Ramos (cell line): ENCODE data around the gene DMRTA1.
"Not testable (repeated sequence)": the region's sequence is repeated elsewhere in the genome, so short reads cannot be mapped to it uniquely, and the experiment has no call there.

ENCODE experiments used
- in situ Hi-C: fragments of 300-500 bp; cut with MboI; formaldehyde crosslinking; loops from one replicate; pipeline ENCODE4 v1.14.3; 2022; ENCODE audit warnings: low sequenced_read_pairs; ENCODE audit not compliant: unreplicated experiment

DMRTA1 gene, protein sequence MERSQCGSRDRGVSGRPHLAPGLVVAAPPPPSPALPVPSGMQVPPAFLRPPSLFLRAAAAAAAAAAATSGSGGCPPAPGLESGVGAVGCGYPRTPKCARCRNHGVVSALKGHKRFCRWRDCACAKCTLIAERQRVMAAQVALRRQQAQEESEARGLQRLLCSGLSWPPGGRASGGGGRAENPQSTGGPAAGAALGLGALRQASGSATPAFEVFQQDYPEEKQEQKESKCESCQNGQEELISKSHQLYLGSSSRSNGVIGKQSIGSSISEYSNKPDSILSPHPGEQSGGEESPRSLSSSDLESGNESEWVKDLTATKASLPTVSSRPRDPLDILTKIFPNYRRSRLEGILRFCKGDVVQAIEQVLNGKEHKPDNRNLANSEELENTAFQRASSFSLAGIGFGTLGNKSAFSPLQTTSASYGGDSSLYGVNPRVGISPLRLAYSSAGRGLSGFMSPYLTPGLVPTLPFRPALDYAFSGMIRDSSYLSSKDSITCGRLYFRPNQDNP

DNA sequence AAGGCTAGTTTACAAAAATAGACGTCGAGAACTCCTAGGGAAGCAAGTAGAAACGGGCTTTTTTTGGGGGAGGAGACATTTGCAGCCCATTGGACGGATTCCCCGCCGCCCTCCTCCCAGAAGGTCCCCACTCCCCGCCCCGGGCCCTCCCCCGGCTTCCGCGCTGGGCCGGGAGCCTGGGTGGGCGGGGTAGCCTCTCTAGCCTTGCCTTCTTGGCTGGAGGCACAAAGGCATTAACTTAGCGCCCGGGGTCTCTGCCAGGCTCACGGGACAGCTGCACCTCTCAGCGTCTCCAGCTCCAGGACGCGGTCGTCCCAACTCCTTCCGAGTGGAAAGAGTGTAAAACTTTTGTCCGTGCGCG is at the start of gene DMRTA1:
Gene DMRTA1, plus strand, starts transcription at position 236 of the 361 bp plus-strand sequence. CDS start 242 bp downstream, outside the sequence.
- in situ Hi-C loops, result no loop called here

DNA sequence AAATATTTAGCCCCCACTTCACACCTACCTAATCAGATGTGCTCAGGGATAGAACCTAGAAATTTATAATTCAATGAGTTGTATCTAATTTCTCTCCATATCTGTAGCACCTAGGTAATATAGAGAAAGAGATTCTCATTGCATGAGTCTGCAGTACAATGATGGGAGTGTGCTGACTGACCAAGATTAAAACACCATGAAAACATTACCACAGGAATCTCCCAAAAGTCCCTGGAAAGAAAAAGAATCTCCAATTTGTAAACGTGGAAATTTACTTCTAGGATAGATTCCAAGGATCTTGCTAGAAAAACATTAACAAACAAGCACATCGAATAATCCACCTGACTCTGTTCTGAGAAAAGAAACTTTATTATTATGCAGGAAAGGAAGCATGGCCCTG is 45.0 kb upstream of the DMRTA1 start:
- in situ Hi-C loops, result no loop called here

DNA sequence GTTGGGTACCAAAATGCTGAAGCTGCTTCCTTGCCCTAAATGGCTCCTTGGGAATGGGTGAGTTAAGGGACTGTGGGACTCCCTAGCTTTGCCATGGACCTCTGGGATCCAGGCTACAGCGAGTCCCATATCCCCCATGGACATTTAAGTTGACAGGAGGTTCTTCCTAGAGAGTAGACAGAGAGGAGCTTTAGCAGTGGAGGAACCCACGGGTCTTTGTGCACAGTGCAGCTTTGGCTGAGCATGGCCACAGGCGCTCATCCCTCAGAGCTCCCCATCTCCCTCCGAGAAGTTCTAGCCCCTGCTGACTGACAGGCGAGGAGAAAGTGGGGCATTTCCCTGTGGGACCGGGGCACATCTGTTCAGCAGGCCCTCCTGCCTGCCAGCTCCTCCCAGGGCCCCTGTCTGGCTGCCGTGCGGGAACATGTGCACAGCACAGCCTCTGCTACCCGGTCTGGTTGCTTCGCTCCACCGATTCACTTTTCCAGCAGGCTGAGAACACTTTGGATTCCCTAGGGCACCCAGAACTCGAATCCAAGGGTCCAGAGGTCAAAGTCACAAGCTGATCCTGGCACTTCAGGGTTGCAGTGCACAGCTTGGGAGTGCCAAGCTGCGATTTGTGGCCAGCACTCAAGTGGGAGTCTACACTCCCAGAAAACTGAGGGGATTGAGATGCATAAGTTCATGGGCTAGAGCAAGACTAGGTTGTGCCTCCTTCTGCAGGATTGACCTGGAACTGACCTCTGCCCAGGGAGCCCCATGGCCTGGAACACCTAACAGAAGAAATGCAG is 40.6 kb upstream of the DMRTA1 start:
- in situ Hi-C loops, result no loop called here

DNA sequence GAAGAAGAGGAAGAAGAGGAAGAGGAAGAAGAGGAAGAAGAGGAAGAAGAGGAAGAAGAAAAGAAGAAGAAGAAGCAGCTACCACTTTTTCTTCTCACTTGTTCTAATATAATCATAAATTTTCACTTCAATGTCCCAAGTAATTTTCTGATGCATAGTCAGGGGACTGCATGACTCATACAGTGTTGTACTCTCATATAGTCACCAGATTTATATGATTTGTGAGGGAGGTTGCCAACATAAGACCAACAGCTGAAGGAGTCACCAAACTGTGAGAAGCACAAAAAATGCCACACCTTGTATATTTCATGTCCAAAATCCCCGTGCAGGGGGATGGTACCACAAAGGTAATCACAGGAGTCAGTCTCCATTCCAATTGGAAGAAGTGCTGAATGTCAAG is 32.7 kb upstream of the DMRTA1 start:
- in situ Hi-C loops, result no loop called here

DNA sequence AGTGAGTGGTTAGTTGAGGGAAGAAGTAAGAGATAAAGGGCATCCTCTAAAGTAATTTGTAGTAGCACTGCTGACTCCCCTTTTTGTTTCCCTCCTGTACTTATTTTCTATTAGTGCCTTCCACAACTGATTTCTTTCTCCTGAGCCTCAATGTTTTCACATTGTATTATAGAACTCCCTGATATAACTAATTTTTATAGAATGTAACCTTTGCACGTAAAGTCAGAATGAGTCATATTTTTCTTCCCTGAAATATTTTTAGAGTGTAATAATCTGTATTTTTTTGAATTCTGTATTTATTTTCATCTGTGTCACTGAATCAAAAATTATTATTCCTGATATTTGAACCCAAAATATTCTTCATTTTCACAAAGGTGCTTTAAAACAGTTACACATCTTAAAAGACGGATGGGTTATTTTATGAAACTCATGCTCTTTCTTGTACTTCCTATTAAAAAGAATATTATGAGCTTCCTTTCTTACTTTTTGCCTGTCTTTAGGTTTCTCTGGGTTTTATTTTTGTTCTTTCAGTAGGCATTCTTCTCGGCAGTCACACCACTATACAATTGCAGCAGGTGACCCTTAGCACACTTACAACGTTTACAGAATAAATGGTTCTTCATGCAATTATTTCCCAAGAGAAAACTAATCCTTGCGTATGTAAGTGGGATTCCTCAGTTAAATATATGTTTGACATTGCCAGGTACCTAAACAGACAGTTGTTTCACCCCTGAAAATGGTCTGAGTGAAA is 30.5 kb upstream of the DMRTA1 start:
- in situ Hi-C loops, result no loop called here

DNA sequence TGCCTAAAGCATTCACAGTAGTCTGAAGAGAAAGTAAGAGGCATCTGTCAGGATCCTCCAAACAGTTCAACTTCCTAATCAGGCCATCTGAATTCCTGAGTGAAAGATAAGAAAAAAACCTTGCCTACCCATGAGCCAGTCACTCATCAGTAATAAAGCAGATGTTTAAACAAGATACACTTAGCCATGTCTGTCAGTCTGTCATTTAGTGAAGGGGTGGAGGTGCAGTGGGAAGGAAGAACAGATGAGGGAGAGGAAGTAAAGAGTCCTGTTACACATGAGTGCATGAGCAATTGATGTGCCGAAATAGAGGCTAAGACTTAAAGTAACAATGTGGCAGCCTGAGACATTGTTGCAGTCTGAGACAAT is 29.9 kb upstream of the DMRTA1 start:
- in situ Hi-C loops, result no loop called here

DNA sequence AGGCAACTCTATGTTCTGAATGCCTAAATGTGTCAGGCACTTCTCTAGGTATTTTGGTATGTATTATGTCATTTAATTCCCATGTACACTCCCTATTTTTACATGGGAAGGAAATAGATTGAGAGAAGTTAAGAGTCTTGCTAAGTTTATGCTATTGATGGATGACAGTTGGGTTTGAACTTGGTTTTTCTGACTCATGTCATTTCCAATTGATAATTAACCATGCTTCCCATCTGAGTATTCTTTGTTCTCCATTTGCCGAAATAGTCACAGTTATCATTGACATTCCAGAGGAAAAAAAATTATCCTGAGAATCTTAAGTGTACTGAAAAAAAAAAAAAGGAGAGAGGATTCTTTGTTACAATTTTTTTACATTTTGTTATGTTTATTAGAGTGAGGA is 23.1 kb upstream of the DMRTA1 start:
- in situ Hi-C loops, result no loop called here

DNA sequence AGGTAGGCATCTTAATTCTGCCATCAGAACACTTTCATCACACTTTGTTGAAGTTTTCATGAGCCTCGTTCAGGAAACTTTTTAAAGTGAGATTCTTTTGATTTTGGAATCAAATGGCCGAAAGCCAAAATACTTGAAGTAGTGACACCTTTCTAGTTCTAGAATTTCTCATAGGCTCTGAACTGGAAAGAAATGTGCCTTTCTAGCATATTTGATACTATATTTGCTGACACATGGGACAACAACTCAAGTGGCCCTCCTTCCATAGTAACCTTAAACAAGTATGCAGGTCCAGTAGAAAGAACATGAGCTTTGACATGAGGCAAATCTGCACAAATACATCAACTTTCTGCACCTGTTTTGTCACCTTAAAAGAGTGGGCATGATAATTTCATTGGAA is 22.0 kb upstream of the DMRTA1 start:
- in situ Hi-C loops, result no loop called here

DNA sequence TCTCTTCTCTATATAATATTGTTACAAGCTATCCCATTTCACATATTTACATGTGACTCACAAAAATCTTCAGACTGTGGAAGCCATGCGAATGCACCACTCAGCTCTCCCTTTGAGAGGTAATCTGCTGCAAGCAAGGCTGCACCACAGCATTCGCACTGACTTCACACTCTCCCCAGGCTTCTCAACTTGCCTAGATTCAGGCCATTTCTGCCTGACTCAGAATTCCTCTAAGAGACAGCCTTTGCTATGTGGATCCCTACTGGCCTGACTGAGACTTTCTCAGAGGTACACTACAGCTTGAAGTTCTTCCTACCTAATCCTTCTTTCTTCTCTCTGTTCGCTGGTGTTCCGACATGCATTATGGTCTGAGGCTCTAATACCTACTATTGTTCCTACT is 21.1 kb upstream of the DMRTA1 start:
- in situ Hi-C loops, result no loop called here

DNA sequence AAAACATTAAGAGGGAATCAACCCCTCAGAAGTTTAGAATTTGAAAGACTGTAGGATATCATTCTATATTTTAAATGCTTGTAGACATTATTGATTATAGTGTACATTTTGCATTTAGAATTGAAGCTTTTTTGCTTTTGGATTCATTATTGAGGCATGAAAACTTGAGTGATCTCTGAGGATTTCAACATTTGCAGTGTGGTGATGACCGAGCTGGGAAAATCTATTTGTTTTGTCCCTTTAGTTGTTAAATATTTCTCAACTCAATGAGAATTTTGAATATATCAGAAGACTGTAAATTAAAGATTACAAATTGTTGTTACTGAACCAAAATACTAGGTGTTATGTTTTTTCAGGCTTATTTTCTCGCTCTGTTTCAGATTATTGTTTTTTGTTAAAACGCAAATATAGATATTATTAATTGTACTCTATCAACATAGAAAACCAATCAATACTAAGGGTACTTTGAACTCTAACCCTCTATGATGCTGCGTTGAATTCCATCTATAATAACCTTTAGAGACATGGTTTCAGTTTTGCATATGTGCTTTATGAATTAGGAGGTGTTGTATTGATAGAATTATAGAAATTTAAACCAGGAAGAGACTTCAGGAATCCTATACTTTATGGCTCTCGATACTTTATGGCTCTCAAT is 19.3 kb upstream of the DMRTA1 start:
- in situ Hi-C loops, result no loop called here

DNA sequence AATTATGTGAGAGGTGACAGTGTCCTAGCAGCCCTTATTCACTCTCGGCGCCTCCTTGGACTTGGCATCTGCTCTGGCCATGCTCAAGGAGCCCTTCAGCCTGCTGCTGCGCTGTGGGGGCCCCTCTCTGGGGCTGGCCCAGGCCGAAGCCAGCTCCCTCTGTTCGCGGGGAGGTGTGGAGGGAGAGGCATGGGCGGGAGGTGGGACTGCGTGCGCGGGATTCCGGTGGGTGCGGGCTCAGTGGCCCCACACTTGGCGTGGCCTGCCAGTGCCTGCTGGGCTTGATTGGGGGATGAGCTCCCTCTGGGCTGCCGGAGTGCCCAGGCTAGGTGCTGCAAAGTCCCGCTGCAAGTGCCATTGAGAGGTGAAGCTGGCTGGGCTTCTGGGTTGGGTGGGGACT is 12.9 kb upstream of the DMRTA1 start:
- in situ Hi-C loops, result no loop called here

DNA sequence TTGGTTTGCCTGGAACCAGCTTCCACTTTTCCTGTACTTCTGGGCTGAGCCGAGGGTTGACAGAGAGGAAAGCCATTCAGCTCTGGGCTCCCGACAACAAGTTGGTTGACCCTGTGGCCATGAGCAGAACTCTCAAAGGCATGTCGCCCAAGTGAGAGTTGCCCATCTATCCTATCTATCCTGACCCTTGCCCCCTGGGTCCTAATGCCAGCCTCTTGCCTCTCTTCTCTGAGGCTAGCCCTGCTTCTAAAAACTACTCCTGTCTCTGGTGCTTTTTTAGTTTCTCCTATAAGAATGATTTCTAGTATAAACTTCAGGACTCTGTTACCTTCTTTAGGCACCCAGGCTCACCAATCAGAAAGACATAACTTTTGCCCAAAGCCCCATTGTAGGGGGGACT is 11.4 kb upstream of the DMRTA1 start:
- in situ Hi-C loops, result not testable (repeated sequence)

DNA sequence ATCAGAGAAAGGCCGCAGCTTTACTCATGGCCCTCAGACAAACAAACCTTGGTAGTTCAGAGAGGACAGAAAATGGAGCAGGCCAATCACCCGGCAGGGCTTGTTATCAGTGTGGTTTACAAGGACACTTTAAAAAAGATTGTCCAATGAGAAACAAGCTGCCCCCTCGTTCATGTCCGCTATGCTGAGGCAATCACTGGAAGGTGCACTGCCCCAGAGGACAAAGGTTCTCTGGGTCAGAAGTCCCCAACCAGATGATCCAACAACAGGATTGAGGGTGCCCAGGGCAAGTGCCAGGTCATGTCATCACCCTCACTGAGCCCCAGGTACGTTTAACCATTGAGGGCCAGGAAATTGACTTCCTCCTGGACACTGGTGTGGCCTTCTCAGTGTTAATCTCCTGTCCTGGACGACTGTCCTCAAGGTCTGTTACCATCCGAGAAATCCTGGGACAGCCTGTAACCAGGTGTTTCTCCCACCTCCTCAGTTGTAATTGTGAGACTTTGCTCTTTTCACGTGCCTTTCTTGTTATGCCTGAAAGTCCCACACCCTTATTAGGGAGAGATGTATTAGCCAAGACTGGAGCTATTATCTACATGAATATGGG is 9.1 kb upstream of the DMRTA1 start:
- in situ Hi-C loops, result not testable (repeated sequence)

DNA sequence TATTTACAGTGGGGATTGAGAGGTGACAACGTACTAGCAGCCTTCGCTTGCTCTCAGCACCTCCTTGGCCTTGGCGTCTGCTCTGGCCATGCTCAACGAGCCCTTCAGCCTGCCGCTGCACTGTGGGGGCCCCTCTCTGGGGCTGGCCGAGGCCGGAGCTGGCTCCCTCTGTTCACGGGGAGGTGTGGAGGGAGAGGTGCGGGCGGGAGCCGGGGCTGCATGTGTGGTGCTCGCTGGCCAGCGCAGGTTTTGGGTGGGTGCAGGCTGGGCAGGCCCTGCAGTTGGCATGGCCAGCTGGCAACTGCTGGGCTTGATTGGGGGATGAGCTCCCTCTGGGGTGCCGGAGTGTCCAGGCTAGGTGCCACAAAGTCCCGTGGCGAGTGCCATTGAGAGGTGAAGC is 5.8 kb upstream of the DMRTA1 start:
- in situ Hi-C loops, result no loop called here

DNA sequence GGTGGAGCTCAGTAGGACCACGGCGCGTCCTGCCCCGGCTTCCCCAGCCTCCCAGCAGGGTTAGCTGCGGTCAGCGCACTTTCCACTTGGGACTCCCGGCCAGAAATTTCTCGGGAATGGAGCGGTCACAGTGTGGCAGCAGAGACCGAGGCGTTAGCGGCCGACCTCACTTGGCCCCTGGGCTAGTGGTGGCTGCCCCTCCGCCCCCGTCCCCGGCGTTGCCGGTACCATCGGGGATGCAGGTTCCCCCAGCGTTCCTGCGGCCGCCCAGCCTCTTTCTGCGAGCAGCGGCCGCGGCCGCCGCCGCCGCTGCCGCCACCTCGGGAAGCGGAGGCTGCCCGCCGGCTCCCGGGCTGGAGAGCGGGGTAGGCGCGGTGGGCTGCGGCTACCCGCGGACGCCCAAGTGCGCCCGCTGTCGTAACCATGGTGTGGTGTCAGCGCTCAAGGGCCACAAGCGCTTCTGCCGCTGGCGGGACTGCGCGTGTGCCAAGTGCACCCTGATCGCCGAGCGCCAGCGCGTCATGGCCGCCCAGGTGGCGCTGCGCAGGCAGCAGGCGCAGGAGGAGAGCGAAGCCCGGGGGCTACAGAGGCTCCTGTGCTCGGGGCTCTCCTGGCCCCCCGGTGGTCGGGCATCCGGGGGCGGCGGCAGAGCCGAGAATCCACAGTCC is 460 bp downstream of the DMRTA1 start:
- in situ Hi-C loops, result no loop called here

DNA sequence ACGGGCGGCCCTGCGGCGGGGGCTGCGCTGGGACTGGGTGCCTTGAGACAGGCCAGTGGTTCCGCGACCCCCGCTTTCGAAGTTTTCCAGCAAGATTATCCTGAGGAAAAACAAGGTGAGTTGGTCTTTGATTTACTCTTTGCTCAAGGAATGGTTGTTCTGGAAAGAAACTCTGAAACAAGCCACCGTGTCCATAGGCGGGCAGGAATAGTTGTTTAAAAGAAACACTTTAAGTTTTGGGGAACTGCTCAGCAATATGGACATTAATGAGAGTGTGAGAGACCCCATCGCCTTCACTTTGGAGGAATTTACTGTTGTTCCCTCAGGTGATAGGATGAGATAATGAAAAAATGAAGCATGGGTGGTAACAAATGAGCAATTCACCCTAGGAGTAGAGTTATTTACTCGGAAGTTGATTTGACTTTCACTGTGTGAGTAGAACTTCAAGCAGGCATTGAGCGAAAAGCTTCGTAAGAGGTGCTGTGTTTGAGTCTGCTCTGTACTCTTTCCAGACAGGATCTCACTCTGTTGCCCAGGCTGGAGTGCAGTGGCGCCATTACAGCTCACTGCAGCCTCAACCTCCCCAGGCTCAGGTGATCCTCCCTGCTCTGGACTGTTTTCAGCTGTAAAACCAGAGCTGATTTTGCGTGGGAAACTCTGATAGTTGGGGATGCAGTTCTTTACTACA is 1.1 kb downstream of the DMRTA1 start:
- in situ Hi-C loops, result no loop called here

DNA sequence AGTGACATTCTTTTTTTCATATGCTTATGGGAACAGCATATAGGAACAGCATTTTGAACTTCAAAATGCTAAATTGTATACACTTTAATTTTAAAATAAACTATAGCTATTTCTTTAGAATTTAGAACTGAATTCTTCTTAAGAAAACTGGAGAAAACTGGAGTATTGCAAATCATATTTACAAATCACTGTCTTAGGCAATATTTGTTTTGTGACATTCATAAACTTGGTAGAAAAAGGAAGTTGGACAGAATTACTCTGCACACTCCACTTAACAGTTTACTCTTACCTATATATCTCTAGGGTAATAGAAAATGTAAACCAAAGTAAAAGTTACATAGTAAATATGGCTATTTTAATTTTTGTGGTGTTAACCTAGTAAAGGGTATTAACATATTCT is 3.1 kb downstream of the DMRTA1 start:
- in situ Hi-C loops, result loop anchor here (25.0 kb wide), 1 partner anchor 637 kb away; the partner anchor contains the start of gene MTAP

DNA sequence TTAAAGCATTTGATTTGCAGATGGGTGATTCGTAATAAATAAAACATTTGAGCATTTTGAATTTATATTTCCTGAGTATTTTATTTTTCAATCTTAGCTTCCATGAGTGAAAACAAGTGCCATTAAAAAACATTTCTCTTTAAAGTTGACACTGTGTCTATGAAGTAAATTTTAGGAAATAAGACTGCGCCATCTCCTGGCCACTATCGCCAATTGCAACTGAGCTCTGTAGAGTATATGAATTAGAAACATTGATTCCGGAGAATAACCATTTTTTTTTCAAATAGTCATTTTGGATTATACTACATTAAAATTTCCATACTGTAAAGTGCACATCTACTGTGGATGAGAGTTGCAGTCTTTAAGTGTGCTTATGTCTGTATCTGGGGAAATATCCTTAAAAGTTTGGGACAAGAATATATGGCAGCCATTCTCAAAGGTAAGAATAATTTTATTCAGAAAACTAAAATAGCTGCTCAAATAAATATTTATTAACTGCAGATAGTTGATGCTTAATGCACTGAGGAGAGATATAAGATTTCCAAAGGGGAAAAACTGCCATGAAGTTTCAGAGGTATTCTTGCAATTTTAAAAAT is 5.9 kb downstream of the DMRTA1 start:
- in situ Hi-C loops, result loop anchor here (25.0 kb wide), 1 partner anchor 640 kb away; the partner anchor contains the start of gene MTAP
